Mesenchymal stem cell (in vitro differentiated cells and primary cell): ENCODE measurements around the gene LAMA5.

Source experiments
- DNase-seq: peaks from one replicate; pipeline ENCODE4 v3.0.0-alpha.2; 2013
- H2AFZ ChIP-seq: one replicate; pipeline ENCODE4 v1.6.1; 2013; ENCODE audit warnings: low read depth, mild to moderate bottlenecking, control low read depth, inconsistent platforms, low read length, moderate library complexity
- H2AK5ac ChIP-seq: 2 replicates; pipeline ENCODE4 v1.6.1; 2013; ENCODE audit warnings: low read length, moderate library complexity, mild to moderate bottlenecking, inconsistent platforms; ENCODE audit not compliant: severe bottlenecking
- H2BK120ac ChIP-seq: one replicate; pipeline ENCODE4 v1.6.1; 2013; ENCODE audit warnings: low read depth, mild to moderate bottlenecking, inconsistent platforms, low read length, moderate library complexity
- H2BK12ac ChIP-seq, 2 experiments: one replicate each; pipeline ENCODE4 v1.6.1; 2013; ENCODE audit warnings: inconsistent platforms in 2 of 2, low read length in 2 of 2, mild to moderate bottlenecking in 2 of 2, moderate library complexity in 2 of 2, control low read depth in 1 of 2
- H2BK15ac ChIP-seq: one replicate; pipeline ENCODE4 v1.6.1; 2013; ENCODE audit warnings: mild to moderate bottlenecking, low read depth, inconsistent platforms; ENCODE audit not compliant: poor library complexity, severe bottlenecking
- H2BK5ac ChIP-seq: 2 replicates; pipeline ENCODE4 v1.6.1; 2013; ENCODE audit warnings: low read depth, mild to moderate bottlenecking, low read length, control low read depth, inconsistent platforms; ENCODE audit not compliant: poor library complexity, severe bottlenecking
- H3K14ac ChIP-seq, 2 experiments: one replicate each; pipeline ENCODE4 v1.6.1; 2013; ENCODE audit warnings: inconsistent platforms in 2 of 2, low read length in 2 of 2, control low read depth in 1 of 2, mild to moderate bottlenecking in 1 of 2, moderate library complexity in 1 of 2
- H3K18ac ChIP-seq, 2 experiments: one replicate each; pipeline ENCODE4 v1.6.1; 2013; ENCODE audit warnings: inconsistent platforms in 2 of 2, low read length in 2 of 2, control low read depth in 1 of 2, low read depth in 1 of 2, mild to moderate bottlenecking in 1 of 2
- H3K23ac ChIP-seq, 2 experiments: one replicate each; pipeline ENCODE4 v1.6.1; 2013; ENCODE audit warnings: inconsistent platforms in 2 of 2, low read length in 2 of 2, mild to moderate bottlenecking in 2 of 2, moderate library complexity in 2 of 2, control low read depth in 1 of 2
- H3K27ac ChIP-seq: 2 replicates; pipeline ENCODE4 v1.5.1; 2013; ENCODE audit warnings: mild to moderate bottlenecking, moderate library complexity, low read length, control low read depth, inconsistent platforms; ENCODE audit not compliant: poor library complexity, severe bottlenecking
- H3K27me3 ChIP-seq, 2 experiments: 2 replicates each; pipeline versions ENCODE4 v1.6.1 to v1.7.0; 2013; ENCODE audit warnings: low read length in 2 of 2, mild to moderate bottlenecking in 2 of 2, moderate library complexity in 2 of 2, control low read depth in 1 of 2, inconsistent platforms in 1 of 2; ENCODE audit not compliant: control insufficient read depth in 1 of 2, insufficient read depth in 1 of 2
- H3K36me3 ChIP-seq, 2 experiments: 2 replicates each; pipeline versions ENCODE4 v1.6.1 to v1.7.0; 2013; ENCODE audit warnings: low read length in 2 of 2, control low read depth in 1 of 2, inconsistent platforms in 1 of 2, low read depth in 1 of 2, mild to moderate bottlenecking in 1 of 2; ENCODE audit not compliant: insufficient read depth in 2 of 2, control insufficient read depth in 1 of 2
- H3K4ac ChIP-seq, 2 experiments: one replicate each; pipeline ENCODE4 v1.6.1; 2013; ENCODE audit warnings: inconsistent platforms in 2 of 2, low read length in 2 of 2, mild to moderate bottlenecking in 2 of 2, moderate library complexity in 2 of 2, control low read depth in 1 of 2, low read depth in 1 of 2
- H3K4me1 ChIP-seq: 2 replicates; pipeline ENCODE4 v1.6.1; 2013; ENCODE audit warnings: low read depth, low read length, control low read depth; ENCODE audit not compliant: control insufficient read depth, insufficient read depth
- H3K4me2 ChIP-seq: 2 replicates; pipeline ENCODE4 v1.6.1; 2013; ENCODE audit warnings: low read length, mild to moderate bottlenecking, inconsistent platforms; ENCODE audit not compliant: poor library complexity, severe bottlenecking
- H3K4me3 ChIP-seq, 2 experiments: 2 replicates each; pipeline versions ENCODE4 v1.5.1 to v1.7.0; 2013; ENCODE audit warnings: low read length in 2 of 2, mild to moderate bottlenecking in 2 of 2, control low read depth in 1 of 2, low read depth in 1 of 2; ENCODE audit not compliant: insufficient read depth in 1 of 2
- H3K79me1 ChIP-seq: replicated peaks from 2 replicates; pipeline ENCODE4 v1.6.1; 2013; ENCODE audit warnings: mild to moderate bottlenecking, control low read depth, low read length, inconsistent platforms; ENCODE audit not compliant: poor library complexity, severe bottlenecking
- H3K9ac ChIP-seq: 2 replicates; pipeline ENCODE4 v1.7.0; 2013; ENCODE audit warnings: mild to moderate bottlenecking, low read length, moderate library complexity
- H3K9me3 ChIP-seq: 2 replicates; pipeline ENCODE4 v1.7.0; 2013; ENCODE audit warnings: mild to moderate bottlenecking, low read length; ENCODE audit not compliant: control insufficient read depth
- H4K8ac ChIP-seq: one replicate; pipeline ENCODE4 v1.6.1; 2013; ENCODE audit warnings: inconsistent platforms, mild to moderate bottlenecking, low read length, moderate library complexity
- H4K91ac ChIP-seq: one replicate; pipeline ENCODE4 v1.6.1; 2013; ENCODE audit warnings: mild to moderate bottlenecking, low read length, inconsistent platforms
- WGBS: methylation state at CpG from one replicate; pipeline ENCODE4 v1.1.7; 2013; ENCODE audit warnings: mixed read lengths; 5-methylcytosine and 5-hydroxymethylcytosine counted together

LAMA5 gene

DNA sequence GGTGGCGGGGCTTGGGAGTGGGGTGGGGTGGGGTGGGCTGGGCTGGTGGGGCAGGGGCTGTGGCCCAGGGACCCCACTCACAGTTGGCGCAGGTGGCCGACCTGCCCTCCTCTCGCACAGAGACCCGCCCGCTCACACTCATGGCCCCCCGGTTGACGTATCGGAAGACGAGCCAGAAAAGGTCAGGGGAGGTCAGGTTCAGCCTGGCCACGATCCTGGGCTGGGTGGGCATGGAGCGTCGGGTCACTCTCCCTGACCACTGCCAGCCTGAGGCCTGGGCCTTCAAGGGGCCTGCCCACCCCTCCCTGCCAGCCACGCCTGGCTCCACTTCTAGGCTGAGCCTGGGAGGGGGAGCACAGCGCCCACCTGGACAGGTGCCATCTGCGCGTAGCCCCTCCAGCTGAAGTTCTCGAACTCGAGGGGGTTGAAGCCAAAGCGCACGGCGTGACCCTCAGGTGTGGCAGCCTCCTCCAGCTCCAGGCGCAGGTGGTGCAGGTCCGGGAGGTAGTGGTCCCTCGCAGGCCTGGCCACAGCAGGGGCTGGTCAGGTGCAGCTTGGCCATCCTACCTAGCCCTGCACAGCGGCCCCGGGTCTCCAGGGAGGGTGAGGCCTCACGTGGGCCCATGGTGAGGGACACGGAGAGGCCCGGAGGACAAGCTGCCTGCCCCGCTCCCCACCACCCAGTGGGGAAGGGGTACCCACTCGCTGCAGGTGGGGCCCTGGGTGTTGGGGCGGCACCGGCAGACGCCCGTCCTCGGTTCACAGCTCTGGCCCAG is 33.1 kb downstream of the LAMA5 start:
- Histone ChIP-seq H4K8ac (no peak overlapping the region), H3K4me2 (no peak overlapping the region), H3K23ac (no peak overlapping the region), H3K4ac (no peak overlapping the region), H3K18ac (no peak overlapping the region), H3K27me3 (no peaks in the 10 kb centered on the region), H2AK5ac (no peak overlapping the region), H2BK5ac (no peak overlapping the region), H3K4me1 (peaks cover 10% of the 10 kb centered on the region), H2BK12ac (no peak overlapping the region), H3K14ac (no peak overlapping the region), H3K9me3 (no peaks in the 10 kb centered on the region), H3K9ac (no peak overlapping the region), H2BK120ac (no peak overlapping the region), H2BK15ac (no peak overlapping the region), H2AFZ (no peak overlapping the region), H3K79me1 (peaks cover 51% of the 10 kb centered on the region), H3K4me3 (no peak overlapping the region), H3K36me3 (peaks cover 52 to 97% of the 10 kb centered on the region in 2 experiments), H3K27ac (no peak overlapping the region), H4K91ac (no peak overlapping the region)
- WGBS = 93% methylated on average over 36 of the region's 37 CpGs
- DNase-seq = no peak

- no peak overlapping the region for H2BK5ac ChIP-seq
- H3K9ac ChIP-seq = no peak overlapping the region
- H2AFZ ChIP-seq = no peak overlapping the region
- H3K4me1 ChIP-seq = peaks cover 10% of the 10 kb centered on the region
- peaks cover 58 to 100% of the 10 kb centered on the region in 2 experiments for H3K36me3 ChIP-seq
- peaks cover 56% of the 10 kb centered on the region for H3K79me1 ChIP-seq
- H2BK12ac ChIP-seq = no peak overlapping the region
- H2AK5ac ChIP-seq = no peak overlapping the region
- no peak overlapping the region for H3K4me3 ChIP-seq
- H3K23ac ChIP-seq = no peak overlapping the region
- no peak overlapping the region for H3K14ac ChIP-seq
- H2BK120ac ChIP-seq = no peak overlapping the region
- H2BK15ac ChIP-seq = no peak overlapping the region
- 95% methylated on average over 27 of the region's 34 CpGs for WGBS
- no peak overlapping the region for H3K18ac ChIP-seq
- no peaks in the 10 kb centered on the region for H3K27me3 ChIP-seq
- H3K4me2 ChIP-seq = no peak overlapping the region
- no peak overlapping the region for H4K91ac ChIP-seq
- H3K9me3 ChIP-seq = no peaks in the 10 kb centered on the region
- H4K8ac ChIP-seq = no peak overlapping the region
- DNase-seq = no peak
- H3K4ac ChIP-seq = no peak overlapping the region
- H3K27ac ChIP-seq = no peak overlapping the region
Observed at GRCh38 chr20:62332989-62333819, 33.9 kb downstream of the LAMA5 start.

DNA sequence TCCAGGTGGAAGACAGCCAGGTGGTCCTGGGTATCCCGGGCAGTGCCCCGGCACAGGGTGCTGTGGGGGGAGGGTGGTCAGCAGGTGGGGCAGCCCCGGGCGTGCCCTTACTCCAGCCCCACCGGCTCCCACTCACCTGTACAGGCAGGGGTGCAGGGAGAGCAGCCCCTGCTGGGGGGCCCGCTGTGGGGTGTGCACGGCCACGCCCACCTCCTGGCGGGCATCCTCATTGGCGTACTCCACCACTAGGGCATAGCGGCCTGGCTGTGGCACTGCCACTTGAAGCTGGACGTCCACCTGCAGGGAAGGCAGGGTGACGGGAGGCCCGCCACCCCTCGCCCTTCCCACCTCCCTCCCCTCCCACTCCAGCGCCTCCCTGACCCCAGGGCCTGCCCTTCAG is 34.7 kb downstream of the LAMA5 start:
- Histone ChIP-seq H2BK12ac (no peak overlapping the region), H3K4me2 (no peak overlapping the region), H3K18ac (no peak overlapping the region), H3K4ac (no peak overlapping the region), H3K9ac (no peak overlapping the region), H4K91ac (no peak overlapping the region), H2BK120ac (no peak overlapping the region), H3K4me1 (peaks cover 6% of the 10 kb centered on the region), H3K23ac (no peak overlapping the region), H3K9me3 (no peaks in the 10 kb centered on the region), H3K36me3 (peaks cover 58 to 100% of the 10 kb centered on the region in 2 experiments), H4K8ac (no peak overlapping the region), H3K79me1 (peaks cover 54% of the 10 kb centered on the region), H2AFZ (no peak overlapping the region), H3K4me3 (no peak overlapping the region), H3K27me3 (no peaks in the 10 kb centered on the region), H3K27ac (no peak overlapping the region), H3K14ac (no peak overlapping the region), H2AK5ac (no peak overlapping the region), H2BK15ac (no peak overlapping the region), H2BK5ac (no peak overlapping the region)
- DNase-seq = no peak
- 85% methylated on average over 8 of the region's 16 CpGs for WGBS

- H3K14ac ChIP-seq = no peak overlapping the region
- H3K9me3 ChIP-seq = no peaks in the 10 kb centered on the region
- no peak overlapping the region for H4K8ac ChIP-seq
- no peak overlapping the region for H2BK15ac ChIP-seq
- H3K36me3 ChIP-seq = peaks cover 58 to 100% of the 10 kb centered on the region in 2 experiments
- H3K27me3 ChIP-seq = no peaks in the 10 kb centered on the region
- no peak overlapping the region for H3K9ac ChIP-seq
- no peak overlapping the region for H2BK5ac ChIP-seq
- peaks cover 57% of the 10 kb centered on the region for H3K79me1 ChIP-seq
- 95% methylated on average over 19 of the region's 19 CpGs for WGBS
- H3K4ac ChIP-seq = no peak overlapping the region
- H2BK12ac ChIP-seq = no peak overlapping the region
- H3K4me1 ChIP-seq = peaks cover 5% of the 10 kb centered on the region
- H3K4me2 ChIP-seq = no peak overlapping the region
- no peak overlapping the region for H3K4me3 ChIP-seq
- H4K91ac ChIP-seq = no peak overlapping the region
- no peak overlapping the region for H3K23ac ChIP-seq
- H2AK5ac ChIP-seq = no peak overlapping the region
- H2AFZ ChIP-seq = no peak overlapping the region
- no peak overlapping the region for H3K27ac ChIP-seq
- no peak overlapping the region for H3K18ac ChIP-seq
- no peak for DNase-seq
- no peak overlapping the region for H2BK120ac ChIP-seq
Observed at GRCh38 chr20:62331347-62331746, 35.8 kb downstream of the LAMA5 start.
